Uterus (tissue), 4 donors: ENCODE results near the gene PAPLN. TPM values are rescaled to one million over a fixed set of nuclear protein-coding genes. Genes with fewer than 3 reads are reported as not detected.

Experiments
- DNase-seq, 2 donors: peaks; one replicate each; pipeline ENCODE4 v3.0.0-alpha.2; 2019 to 2020
- H3K27ac ChIP-seq, 2 donors: fragments of 200-600 bp; sonication (generic); 1 replicate in 1 of 2; 2 replicates in 1 of 2; pipeline ENCODE4 v1.5.1; 2016 to 2018
- H3K27me3 ChIP-seq, 2 donors: fragments of 200-600 bp; sonication (generic); one replicate each; pipeline ENCODE4 v1.5.1; 2018 to 2019; ENCODE audit warnings: control low read depth in 1 of 2
- H3K36me3 ChIP-seq, 2 donors: fragments of 200-600 bp; sonication (generic); one replicate each; pipeline ENCODE4 v1.5.1; 2019; ENCODE audit warnings: control low read depth in 1 of 2
- H3K4me1 ChIP-seq, 2 donors: fragments of 200-600 bp; sonication (generic); one replicate each; pipeline ENCODE4 v1.5.1; 2018 to 2019; ENCODE audit warnings: control low read depth in 1 of 2
- H3K4me3 ChIP-seq, 2 donors: fragments of 200-600 bp; sonication (generic); 1 replicate in 1 of 2; 2 replicates in 1 of 2; pipeline ENCODE4 v1.5.1; 2018 to 2019; ENCODE audit warnings: mild to moderate bottlenecking in 1 of 2
- H3K9me3 ChIP-seq, 2 donors: fragments of 200-600 bp; sonication (generic); one replicate each; pipeline ENCODE4 v1.5.1; 2019; ENCODE audit warnings: control low read depth in 1 of 2
- POLR2A ChIP-seq, 2 donors: fragments of 450-650 bp; IDR thresholded peaks; one replicate each; pipeline ENCODE4 v1.6.1; 2016; ENCODE audit warnings: antibody characterized with exemption in 2 of 2, mild to moderate bottlenecking in 1 of 2, moderate library complexity in 1 of 2
- intact Hi-C: fragments of 100-400 bp; cut with DNase I; formaldehyde crosslinking; loops from one replicate; pipeline ENCODE4 v1.15.1; 2023; ENCODE audit warnings: low total_unique reads
- total RNA-seq, 4 donors: library from RNA; depleted of rRNA in 3 of 4; stranded (reverse); fragments of >200 nt in 3 of 4; gene quantifications; one replicate each; pipeline versions ENCODE4 v1.1.0 to v1.2.4, GENCODE V29; 2014 to 2023
- TF ChIP-seq, protein P1 (sequence below), 4 experiments: fragments of 200-600 bp in 2 of 4; fragments of 450-650 bp in 2 of 4; sonication (generic) in 2 of 4; IDR thresholded peaks; one replicate each; pipeline ENCODE4 v1.5.1; 2016 to 2019; ENCODE audit warnings: antibody characterized with exemption in 4 of 4, mild to moderate bottlenecking in 2 of 4, moderate library complexity in 1 of 4
- donor health status: DM: yes; HTN: yes; CAD: no.

Gene PAPLN
- total RNA-seq, 4 donors from 2014 or later = 16.5 to 40.2 (median 33.1) TPM

DNA sequence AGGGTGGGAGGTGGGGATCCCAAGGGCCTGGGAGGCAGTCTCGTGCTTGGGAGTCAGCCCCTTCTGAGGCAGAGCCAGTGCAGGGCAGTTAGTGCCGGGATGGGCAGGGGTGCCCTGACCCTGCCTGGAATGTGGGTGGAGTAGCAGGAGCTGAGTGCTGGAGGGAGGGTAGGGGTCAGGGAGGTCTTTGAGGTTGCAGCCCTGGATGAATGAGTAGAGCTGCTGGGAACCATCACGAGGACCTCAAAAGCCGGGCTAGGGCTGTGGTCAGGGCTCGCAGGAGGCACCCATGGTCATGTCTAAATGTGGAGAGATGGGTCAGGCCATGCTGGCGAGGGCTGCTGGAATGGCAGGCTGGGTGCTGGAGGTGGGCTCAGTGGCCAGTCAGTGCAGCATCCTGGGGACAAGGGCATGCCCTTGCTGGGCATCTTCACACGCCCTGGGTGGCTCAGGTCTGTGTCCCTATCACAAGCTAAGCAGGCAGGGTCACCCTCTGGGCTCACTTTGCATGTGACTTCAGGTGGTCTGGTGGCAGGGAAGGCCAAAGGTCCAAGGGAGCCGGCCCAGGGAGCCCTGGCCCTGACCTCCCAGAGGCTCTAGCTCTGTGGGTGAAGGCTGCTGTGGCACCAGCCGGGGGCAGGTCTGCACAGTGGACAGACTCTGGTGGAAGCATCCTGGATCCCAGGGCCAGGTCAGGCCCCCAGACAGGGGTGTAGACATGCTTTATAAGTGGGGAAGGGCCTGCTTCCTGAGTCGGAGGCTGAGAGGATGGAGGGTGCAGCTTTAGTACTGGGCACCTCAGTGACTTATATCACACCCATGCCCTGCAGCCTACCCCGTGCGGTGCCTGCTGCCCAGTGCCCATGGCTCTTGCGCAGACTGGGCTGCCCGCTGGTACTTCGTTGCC, 24.5 kb downstream of the PAPLN start:
- intact Hi-C loops = no loop called here
- H3K27me3 ChIP-seq = no peaks in the 10 kb centered on the region
- H3K27ac ChIP-seq = no peak overlapping the region
- no peak overlapping the region for H3K4me3 ChIP-seq
- no peaks in the 10 kb centered on the region for H3K4me1 ChIP-seq
- no peaks in the 10 kb centered on the region for H3K9me3 ChIP-seq
- DNase-seq = no peak
- no peaks in the 10 kb centered on the region for H3K36me3 ChIP-seq
- no peak for TF ChIP-seq POLR2A (IDR thresholded peaks at IDR 0.05)
- TF ChIP-seq, protein P1, sequence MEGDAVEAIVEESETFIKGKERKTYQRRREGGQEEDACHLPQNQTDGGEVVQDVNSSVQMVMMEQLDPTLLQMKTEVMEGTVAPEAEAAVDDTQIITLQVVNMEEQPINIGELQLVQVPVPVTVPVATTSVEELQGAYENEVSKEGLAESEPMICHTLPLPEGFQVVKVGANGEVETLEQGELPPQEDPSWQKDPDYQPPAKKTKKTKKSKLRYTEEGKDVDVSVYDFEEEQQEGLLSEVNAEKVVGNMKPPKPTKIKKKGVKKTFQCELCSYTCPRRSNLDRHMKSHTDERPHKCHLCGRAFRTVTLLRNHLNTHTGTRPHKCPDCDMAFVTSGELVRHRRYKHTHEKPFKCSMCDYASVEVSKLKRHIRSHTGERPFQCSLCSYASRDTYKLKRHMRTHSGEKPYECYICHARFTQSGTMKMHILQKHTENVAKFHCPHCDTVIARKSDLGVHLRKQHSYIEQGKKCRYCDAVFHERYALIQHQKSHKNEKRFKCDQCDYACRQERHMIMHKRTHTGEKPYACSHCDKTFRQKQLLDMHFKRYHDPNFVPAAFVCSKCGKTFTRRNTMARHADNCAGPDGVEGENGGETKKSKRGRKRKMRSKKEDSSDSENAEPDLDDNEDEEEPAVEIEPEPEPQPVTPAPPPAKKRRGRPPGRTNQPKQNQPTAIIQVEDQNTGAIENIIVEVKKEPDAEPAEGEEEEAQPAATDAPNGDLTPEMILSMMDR (IDR thresholded peaks at IDR 0.05) = no peak

DNA sequence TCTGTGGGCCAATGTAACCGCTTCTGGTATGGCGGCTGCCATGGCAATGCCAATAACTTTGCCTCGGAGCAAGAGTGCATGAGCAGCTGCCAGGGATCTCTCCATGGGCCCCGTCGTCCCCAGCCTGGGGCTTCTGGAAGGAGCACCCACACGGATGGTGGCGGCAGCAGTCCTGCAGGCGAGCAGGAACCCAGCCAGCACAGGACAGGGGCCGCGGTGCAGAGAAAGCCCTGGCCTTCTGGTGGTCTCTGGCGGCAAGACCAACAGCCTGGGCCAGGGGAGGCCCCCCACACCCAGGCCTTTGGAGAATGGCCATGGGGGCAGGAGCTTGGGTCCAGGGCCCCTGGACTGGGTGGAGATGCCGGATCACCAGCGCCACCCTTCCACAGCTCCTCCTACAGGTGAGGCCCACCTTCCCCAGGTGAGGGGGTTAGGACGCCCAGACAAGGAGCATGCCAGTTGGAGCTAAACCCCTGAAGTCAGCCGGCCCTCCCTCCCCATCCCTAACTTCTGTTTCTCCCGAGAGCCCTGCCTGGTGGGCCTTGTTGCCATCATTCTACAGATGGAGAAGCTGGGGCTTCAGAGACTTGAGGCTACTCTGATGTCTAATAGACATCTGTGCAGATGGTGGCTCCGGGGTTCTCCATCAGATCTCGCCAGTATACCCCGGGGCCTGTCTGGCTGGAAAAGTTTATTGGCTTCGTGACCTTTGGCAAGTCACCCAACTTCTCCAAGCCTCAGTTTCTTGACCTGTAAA, 25.3 kb downstream of the PAPLN start:
- DNase-seq = no peak
- TF ChIP-seq, protein P1 (IDR thresholded peaks at IDR 0.05) = no peak
- no peak for TF ChIP-seq POLR2A (IDR thresholded peaks at IDR 0.05)
- H3K27me3 ChIP-seq = no peaks in the 10 kb centered on the region
- no peaks in the 10 kb centered on the region for H3K36me3 ChIP-seq
- H3K4me3 ChIP-seq = no peak overlapping the region
- no peaks in the 10 kb centered on the region for H3K9me3 ChIP-seq
- no peak overlapping the region for H3K27ac ChIP-seq
- H3K4me1 ChIP-seq = no peaks in the 10 kb centered on the region
- intact Hi-C loops = no loop called here

DNA sequence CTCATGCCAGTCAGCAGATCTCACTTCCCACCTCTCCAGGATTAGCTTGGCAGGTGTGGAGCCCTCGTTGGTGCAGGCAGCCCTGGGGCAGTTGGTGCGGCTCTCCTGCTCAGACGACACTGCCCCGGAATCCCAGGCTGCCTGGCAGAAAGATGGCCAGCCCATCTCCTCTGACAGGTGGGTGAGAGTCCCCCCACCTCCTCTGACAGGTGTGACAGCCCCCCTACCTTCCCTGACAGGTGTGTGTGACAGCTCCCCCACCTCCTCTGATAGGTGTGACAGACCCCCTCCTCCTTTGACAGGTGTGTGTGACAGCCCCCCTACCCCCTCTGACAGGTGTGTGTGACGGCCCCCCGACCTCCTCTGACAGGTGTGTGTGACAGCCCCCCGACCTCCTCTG, 26.3 kb downstream of the PAPLN start:
- H3K27me3 ChIP-seq = no peaks in the 10 kb centered on the region
- intact Hi-C loops = no loop called here
- H3K27ac ChIP-seq = no peak overlapping the region
- TF ChIP-seq POLR2A (IDR thresholded peaks at IDR 0.05) = no peak
- TF ChIP-seq, protein P1 (IDR thresholded peaks at IDR 0.05) = no peak
- no peak overlapping the region for H3K4me3 ChIP-seq
- no peaks in the 10 kb centered on the region for H3K9me3 ChIP-seq
- no peak for DNase-seq
- H3K36me3 ChIP-seq = no peaks in the 10 kb centered on the region
- no peaks in the 10 kb centered on the region for H3K4me1 ChIP-seq

DNA sequence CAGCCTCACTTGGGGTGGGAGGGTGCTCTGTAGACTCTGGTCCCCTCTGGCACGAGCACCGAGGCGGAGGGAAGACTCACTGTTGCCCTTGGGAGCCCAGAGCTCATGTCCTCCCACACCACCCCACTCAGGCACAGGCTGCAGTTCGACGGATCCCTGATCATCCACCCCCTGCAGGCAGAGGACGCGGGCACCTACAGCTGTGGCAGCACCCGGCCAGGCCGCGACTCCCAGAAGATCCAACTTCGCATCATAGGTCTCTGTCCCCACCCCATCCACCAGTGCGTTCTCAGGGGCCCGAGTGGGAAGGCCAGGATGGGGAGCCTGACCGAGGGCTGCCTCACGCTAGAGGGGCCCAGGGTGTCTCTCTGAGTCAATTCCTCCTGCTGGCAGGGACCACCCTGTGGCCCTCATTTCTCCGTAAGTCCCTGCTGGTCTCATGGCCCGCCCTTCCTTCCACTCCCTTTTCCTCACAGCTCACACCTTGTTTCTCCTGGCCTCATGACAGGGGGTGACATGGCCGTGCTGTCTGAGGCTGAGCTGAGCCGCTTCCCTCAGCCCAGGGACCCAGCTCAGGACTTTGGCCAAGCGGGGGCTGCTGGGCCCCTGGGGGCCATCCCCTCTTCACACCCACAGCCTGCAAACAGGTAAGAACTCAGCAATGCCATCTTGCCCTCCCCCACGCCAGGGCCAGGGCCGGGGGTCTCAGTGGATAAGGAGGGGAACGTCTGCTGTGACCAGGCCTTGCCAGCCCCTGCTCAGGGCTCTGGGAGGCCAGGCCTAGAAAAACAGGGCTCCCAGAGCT, 27.0 kb downstream of the PAPLN start:
- Histone ChIP-seq H3K9me3 (no peaks in the 10 kb centered on the region), H3K27me3 (no peaks in the 10 kb centered on the region), H3K27ac (no peak overlapping the region), H3K4me3 (no peak overlapping the region), H3K4me1 (no peaks in the 10 kb centered on the region), H3K36me3 (no peaks in the 10 kb centered on the region)
- intact Hi-C loops = no loop called here
- TF ChIP-seq, protein P1 (IDR thresholded peaks at IDR 0.05) = no peak
- TF ChIP-seq POLR2A (IDR thresholded peaks at IDR 0.05) = no peak
- no peak for DNase-seq
